Activated CD4-positive, alpha-beta T cell treated with anti-CD3 and anti-CD28 coated beads, Interleukin-2, amount 50 U/mL, for 24 hours (primary cell): Measurements from ENCODE around the gene ADGRG7.
A peak's percentile ranks its signal among the peaks of the same experiment; 100 is the strongest.
"Not testable (repeated sequence)": the region's sequence is repeated elsewhere in the genome, so short reads cannot be mapped to it uniquely, and the experiment has no call there.

ENCODE experiments used
- DNase-seq, 2 donors: peaks; one replicate each; pipeline ENCODE4 v3.0.0-alpha.2; 2020; ENCODE audit warnings: low read depth in 1 of 2, low spot score in 1 of 2

Gene ADGRG7, protein sequence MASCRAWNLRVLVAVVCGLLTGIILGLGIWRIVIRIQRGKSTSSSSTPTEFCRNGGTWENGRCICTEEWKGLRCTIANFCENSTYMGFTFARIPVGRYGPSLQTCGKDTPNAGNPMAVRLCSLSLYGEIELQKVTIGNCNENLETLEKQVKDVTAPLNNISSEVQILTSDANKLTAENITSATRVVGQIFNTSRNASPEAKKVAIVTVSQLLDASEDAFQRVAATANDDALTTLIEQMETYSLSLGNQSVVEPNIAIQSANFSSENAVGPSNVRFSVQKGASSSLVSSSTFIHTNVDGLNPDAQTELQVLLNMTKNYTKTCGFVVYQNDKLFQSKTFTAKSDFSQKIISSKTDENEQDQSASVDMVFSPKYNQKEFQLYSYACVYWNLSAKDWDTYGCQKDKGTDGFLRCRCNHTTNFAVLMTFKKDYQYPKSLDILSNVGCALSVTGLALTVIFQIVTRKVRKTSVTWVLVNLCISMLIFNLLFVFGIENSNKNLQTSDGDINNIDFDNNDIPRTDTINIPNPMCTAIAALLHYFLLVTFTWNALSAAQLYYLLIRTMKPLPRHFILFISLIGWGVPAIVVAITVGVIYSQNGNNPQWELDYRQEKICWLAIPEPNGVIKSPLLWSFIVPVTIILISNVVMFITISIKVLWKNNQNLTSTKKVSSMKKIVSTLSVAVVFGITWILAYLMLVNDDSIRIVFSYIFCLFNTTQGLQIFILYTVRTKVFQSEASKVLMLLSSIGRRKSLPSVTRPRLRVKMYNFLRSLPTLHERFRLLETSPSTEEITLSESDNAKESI

DNA sequence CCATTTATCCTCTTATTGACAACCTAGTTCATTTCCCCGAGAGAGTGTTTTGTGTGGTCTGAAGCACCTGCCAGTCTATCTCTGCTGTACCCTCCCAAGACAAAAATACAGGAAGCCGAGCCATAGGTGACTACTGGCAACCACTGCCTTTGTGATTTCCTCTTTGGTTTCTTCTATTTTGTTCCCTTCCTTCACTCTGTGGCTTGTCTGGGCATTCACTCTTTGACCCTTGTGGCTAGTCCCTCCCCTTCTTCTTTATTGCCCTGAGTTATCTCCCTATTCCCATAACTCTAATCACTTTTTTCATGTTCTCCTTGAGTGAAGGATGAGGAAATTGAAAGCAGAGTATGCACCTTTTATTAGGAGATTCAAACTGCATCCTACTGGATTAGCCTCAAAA is at the start of gene ADGRG7:
ADGRG7 (plus strand) TSS at position 297 of the 400 bp plus-strand sequence. CDS start 256 bp downstream, outside the sequence.
- DNase-seq, result no peak

DNA sequence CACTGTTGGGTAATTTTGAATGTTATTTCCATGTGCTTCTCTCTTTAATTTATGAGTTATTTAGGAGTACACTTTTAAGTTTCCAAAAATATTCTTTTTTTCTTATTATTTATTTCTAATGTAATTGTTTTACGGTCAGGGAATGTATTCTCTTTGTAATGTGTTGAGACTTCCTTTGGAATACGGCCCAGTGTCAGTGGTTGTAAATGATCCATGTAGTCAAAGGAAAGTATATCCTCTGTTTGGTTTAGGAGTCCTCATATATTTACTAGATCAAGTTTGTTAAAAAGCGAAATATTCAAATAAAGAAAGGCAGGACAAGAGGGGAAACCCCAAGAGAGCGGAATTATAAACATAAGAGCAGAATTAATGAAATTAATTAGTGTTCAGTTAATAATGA is 49.0 kb upstream of the ADGRG7 start:
- no peak for DNase-seq

DNA sequence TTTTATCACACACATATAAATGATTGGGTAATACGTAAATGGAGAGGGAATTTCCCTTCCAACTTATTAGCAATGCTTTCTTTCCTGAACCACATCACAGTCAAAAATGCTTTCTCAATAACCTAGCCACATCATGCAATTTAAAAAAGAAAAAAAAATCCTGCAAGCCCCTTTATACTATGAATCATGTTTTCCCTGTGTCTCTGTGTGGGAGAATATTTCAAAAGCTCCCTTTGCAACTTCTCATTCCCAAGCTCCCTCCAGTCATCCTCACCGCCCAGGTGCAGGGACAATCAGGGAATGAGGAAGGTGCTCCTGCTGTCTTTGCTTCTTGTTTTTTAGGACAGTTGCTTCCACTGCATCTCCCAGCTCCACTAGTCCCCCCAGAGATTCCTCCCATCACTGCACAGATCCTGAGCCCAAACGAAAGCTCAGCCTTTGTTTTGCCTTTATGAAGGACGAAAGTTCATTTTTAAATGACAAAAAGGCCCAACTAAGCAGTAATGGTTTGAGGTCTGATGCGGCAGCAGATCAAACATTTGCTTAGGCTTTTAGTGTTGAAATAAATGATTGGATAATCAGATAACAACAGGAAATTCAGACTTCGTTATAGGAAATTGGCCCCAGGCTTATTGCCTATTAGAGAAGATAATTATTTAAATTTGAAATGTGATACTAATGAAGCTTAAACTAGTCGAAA is 47.8 kb upstream of the ADGRG7 start:
- DNase-seq, result no peak

DNA sequence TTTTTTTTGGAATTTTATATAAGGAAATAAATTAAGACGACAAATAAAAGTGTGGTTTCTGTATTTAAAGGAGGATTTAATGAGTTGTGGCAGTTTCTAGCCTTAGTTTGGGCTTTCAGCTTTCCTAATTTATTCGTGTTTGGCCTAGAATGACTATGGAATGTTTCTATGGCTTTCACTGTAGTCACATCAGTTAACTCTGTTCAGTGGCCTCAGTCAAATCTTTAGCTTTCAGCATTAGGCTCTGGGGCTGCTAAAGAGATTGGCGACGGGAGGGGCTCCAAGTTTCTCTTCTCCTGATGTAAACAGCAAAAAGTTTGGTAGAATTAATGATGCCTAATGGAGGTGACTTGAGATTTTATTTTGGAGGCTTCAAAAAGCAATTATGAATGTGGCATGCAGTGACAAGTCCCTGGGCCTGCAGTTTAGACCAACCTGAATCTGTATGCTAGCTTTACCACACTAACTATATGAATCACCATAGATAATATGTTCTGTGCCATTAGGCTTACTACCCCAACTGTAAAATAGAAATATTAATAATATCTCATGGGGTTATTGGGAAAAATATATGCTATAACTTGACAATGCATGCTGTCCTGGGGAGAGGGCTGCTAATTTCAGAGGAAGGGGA is 47.1 kb upstream of the ADGRG7 start:
- no peak for DNase-seq

DNA sequence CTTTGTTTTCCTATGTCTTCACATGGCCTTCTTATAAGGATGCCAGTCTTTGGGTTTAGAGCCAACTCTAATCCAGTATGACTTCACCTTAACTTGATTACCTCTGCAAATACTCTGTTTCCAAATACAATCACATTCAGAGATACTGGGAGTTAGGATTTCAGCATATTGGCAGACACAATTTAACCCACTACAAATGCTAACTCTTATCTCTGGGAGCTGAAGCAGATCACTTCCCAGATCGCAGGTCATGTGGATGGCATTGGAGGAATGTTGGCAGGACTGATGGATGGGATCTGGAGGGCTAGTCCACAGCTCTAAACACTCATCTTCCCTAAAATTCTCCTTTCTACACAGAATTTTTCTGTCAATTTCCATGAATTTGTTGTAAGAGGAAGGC is 46.2 kb upstream of the ADGRG7 start:
- DNase-seq, result no peak

DNA sequence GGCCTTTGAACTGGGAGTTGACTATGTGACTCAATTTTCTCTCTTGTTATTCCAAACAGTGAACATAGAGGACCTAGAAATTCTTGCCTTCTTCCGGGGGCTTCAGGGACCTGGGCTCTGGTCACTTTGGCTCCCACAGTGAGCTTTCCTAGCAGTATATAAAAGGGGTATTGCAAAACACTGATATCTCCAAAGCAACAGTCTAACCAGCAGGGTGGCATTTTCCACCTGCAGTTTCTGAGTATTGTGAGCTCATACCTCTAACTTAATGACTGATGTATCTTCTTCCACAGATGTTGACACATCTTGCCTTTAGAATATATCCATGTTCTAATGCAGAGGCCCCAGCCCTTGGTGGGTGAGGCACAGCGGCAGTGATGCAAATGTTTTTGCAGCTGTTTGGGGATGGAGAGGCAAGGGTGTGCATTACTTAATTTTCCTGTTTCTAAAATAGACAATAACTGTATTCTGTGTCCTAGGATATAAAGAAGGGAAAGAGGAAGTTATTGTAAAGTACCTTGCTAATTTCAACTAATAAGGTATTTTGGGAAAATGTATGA is 45.7 kb upstream of the ADGRG7 start:
- no peak for DNase-seq

DNA sequence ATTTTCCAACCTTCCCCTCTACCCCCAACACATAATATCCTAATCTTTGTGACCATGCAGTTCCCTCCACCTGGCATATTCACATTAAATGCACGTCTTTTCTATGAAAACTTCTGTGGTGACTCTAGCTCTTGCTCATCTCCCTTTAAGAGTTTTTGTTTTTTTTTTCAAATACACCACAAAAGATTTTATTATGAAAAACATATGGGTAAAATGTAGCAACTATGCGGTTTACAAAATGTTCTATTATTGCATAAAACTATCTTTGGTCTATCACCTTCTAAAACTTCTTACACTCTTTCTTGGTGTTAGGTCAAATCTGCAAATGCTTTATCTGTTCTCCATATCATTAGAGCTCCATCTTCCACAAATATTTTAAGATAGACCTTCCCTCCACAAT is 38.6 kb upstream of the ADGRG7 start:
- DNase-seq, result no peak

DNA sequence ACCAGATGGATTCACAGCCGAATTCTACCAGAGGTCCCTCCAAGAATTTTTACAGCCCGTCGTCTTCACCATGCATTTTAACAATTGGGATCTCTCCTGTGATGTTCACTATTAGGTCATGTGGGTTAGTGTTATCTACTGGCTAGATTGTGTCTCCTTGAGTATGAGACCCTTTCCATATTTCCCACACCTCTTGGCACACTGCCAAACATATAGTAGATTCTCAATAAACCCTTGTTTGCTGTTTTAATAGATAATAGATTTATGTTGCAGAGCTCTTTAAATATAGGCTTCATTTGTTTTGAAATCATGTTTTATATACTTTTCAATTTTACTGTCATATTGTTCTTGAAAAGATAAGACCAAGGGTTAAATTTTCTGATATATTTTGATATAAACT is 34.9 kb upstream of the ADGRG7 start:
- no peak for DNase-seq

DNA sequence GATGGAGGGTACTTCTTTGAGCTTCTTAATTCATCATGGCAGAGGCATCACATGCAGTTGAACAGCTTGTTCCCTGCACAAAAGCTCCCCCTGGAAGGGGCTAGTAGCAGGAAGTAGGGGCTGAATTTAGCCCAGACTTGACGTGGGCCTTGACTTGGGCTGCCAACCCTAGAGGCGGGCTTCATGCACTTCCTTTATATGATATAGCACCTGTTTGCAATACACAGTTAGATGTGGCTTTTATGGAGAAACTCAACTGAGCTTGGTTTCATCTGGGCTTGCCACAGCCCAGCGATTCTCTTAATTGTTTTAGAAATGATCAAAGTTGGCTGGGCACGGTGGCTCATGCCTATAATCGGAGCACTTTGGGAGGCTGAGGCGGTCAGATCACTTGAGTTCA is 33.7 kb upstream of the ADGRG7 start:
- no peak for DNase-seq

DNA sequence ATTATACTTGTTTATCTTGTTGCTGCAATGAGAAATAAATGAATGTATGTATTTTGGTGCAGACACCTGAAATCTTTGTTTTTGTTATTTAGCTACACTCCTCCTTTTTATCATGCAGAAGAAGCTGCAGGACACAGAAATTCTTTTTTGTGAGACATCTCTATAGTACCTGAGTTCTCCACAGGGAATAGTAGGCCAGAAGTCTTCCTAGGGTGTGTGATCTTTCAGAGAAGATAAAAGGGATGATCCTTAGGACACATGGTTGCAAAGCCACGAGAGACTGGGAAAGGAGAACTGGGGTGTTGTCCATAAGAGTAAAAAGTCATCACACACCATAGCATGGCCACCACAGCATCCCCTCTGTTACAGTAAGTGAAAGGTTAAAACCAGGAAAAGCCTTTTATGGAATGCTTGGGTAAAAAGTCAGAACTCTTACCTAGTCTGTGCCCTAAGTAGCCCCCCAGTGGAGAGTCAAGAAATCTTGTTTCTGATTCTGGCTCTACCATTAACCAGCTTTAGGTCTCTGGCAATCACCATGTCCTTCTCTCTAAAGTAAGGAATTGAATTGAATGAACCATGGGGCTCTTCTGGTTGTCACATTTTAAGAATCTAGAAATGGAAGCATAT is 31.9 kb upstream of the ADGRG7 start:
- DNase-seq, result no peak

DNA sequence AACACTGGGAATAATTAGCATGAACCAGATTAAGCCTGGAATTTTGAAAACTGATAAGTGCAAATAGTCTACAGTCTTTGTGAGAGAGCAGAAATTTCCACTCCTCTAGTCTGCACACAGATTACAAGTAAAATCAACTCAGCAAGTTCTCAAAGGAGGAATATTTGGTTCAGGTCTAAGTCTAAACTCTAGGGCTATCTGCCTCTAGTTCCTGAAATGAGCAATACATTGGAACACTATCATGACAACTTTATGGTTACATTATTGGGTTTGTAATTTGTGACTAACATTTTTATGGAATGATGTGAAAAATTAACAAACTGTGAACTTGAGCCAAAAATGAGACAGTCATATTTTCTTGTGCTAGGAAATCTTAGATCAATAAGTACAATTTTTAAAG is 30.8 kb upstream of the ADGRG7 start:
- no peak for DNase-seq

DNA sequence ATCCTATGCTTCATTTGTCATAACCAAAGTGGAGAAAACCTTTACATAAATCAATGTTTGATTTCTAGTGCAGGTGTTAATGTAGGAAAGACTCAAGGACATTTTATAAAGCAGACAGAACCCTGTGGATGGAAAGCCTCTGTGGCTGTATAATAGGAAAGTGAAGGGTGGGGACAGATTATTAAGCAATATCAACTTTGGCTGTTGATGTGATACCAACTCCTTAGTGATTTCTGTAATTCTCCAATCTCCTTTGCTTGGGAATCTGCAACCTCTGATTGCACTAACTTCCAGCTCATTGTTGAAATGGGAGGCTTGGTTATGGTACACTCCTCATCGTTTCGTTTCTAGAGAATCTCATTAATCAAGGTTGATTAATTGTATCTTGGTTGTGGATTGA is 29.3 kb upstream of the ADGRG7 start:
- DNase-seq, result no peak

DNA sequence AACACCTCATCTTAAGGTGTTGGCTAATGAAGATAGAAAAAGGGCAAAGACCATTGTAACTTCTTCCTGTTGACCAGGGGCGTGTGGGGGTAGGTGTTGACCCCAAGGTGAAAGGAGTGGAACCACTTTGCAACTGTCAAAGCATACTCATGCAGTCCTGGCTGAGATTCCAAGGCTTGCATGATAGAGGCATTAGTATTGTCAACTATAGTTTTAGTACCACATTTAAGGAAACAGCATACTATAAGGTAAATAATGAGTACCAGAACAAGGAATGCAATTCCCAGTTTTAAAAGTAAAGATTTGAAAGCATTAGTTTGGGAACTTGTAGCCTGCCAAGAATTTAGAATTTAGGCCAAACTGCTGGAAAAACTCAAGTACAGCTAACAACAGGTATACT is 27.8 kb upstream of the ADGRG7 start:
- DNase-seq, result no peak

DNA sequence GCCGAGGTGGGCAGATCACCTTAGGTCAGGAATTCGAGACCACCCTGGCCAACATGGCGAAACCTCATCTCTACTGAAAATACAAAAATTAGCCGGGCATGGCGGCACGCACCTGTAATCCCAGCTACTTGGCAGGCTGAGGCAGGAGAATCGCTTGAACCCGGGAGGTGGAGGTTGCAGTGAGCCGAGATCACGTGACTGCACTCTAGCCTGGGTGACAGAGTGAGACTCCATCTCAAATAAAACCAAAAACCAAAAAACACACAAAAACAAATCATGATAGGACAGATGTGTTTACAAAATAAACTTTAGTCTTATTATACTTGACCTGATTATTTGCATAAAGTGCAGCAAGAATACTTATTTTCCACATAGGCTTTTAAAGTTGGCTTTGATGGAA is 27.2 kb upstream of the ADGRG7 start:
- not testable (repeated sequence) for DNase-seq

DNA sequence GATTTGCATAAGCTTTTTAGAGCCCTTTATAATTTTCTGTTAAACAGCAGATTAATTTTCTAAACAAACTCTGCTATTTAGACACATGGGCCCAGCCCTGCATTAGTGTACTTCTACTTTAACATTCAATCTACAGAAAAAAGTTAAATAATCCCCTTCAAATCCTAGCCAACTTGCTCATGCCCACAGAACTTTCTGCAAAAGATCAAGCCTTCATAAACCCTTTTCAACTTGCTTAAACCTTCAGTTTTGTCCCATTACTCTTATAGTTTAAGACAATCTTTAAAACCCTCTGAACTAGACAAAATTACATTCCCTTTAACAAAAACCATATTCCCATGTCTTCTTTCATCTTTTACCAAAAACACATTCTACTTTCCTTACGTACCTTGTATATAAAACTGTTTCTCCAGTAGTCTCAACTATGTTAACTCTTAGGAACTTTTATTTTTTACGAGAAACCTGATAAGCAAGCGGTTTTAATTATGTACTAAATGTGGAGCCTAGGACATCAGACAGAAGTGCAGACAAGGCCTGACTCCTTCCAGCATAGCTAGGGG is 25.2 kb upstream of the ADGRG7 start:
- DNase-seq, result no peak

DNA sequence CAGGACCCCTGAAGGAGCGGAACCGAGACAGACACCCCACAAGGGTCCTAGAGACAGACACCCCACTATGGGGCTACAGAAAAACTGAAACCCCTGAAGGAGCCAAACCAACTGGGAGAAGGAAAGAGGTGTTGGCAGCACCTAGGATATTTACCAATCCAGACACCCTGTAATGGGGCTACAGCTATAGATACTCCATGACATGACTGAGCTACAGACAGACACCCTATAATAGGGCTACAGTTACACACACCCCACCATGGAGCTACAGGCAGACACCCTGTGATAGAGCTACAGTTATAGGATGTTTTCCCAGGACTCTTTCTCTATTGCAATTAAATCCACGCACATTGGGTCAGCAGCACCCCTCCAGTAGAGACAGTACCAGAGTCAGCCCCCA is 22.6 kb upstream of the ADGRG7 start:
- DNase-seq, result no peak

DNA sequence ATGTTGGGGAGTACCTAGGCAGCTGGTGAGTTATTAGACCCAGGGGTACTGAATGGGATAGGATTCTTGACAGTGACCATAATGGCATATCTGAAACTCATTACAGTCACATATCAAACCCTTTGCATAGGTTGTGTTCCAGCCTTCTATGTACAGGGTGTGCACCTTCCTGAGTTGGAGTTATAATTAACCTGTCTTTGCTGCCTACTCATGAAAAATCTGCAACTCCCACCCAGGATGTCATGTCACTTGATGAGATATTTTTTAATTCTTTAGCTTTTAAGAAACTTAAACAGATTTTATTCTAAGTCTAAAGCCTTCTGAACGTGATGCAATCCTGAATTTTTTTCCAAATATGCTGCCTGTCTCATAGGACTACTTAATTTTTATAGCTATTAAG is 21.1 kb upstream of the ADGRG7 start:
- DNase-seq, result no peak

DNA sequence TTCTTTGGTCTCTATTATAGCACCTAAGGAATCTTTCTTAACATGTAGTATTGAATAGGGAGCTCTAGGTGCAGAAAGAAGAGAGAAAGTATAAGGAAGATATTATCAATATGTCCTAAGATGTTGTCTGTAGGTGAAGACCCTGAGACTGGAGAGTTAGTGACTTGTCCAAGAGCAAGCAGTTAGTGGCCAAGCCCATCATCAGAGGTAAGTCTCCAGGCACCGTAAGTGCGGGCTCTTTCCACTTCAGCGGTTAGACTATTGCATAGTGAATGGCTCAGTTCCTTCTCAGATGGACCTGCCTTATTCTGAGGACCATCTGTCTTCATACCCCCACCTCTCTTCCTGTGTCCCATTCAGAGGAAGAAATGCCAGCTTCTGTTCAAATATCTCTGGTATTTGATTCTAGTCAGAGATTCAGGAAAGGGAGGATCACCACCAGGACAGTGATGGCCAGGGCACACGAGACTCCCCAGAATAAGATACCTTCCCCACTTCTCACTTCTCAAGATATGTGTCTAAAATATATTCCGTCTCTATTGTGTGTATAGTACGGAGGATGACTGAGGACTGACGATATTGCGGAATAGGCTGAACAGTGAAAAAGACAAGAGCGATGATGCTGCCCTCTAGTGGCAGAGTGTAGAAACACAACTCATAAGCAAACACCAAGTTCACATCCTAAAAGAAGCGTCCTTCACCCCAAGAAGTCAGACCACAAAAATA is 19.1 kb upstream of the ADGRG7 start:
- DNase-seq, result peak; percentile 19 to 59

DNA sequence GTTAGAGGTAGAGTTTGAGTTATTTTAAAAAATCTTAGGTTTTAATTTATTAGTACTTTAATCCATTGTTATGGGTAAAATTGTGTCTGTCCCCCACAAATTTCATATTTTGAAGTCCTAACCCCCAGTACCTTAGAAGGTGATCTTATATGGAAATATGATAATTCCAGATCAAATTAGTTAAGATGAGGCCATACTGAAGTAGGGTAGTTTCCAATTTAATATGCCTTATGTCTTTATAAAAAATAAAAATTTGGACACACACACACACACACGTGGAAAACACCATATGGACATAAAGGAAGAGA is 18.6 kb upstream of the ADGRG7 start:
- no peak for DNase-seq

DNA sequence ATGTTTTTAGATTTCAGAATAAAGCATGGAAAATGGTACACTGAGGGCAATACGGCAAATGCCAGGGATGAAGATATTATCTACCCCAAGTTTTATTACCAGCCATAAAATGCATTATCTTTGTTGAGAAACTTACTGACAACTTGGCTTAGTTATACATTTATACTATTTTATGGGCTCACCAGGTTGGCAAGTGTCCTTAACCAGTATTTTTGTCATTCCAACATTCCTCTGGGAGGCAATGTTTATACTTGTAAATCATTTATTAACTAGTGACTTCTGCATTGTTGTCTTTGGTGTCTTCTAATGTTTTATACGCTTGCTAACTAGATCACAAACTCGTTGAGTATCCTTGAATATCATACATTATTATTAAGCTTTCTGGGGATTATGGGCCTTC is 18.0 kb upstream of the ADGRG7 start:
- no peak for DNase-seq
